GM19239 (cell line): ENCODE data around the gene MATN1.

ENCODE experiments used
- DNase-seq: peaks from one replicate; pipeline ENCODE4 v3.0.0; 2011; ENCODE audit warnings: low spot score; ENCODE audit not compliant: insufficient read length
- FAIRE-seq: peaks from 2 replicates; lab custom pipeline; 2011; peaks lifted over from hg19 to GRCh38; lab: Jason Lieb, UNC

Gene MATN1

DNA sequence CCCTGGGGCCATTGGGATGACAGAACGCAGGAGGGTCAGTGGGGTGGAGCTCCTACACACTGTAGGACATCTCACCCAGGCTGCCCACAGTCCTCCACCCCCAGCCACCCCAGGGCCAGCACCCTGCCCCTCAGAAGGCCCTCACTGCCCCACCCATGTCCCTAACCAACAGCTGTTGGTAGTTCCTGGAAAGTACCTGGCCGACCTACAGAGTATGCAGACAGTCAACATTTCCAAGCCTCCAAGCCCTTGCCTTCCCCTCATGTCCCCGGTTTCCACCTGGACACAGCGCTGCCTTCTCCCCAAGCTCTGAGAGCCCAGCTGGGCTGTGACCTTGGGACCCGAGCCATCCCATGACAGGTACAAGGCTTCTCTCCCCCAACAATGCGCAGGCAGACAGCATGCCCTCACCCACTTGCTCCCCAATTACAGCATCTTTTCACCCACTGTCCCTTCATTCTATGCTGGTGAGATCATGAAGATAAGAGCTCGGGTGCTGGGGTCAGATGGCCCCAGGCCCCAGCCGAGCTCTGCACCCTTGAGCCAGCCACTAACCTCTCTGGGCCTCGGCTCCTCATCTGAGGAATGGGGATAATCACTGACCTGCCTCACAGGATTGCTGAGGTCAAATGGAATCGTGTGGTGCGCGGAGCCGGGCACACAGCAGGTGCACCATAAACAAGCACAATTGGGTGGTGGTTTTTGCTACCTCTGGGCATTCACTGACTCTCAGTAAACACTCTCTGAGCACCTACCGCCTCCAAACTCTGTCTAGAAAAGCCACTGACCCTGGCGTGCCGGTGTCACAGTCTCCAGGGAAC, 23.0 kb upstream of the MATN1 start:
- no peak for DNase-seq
- no peak for FAIRE-seq

DNA sequence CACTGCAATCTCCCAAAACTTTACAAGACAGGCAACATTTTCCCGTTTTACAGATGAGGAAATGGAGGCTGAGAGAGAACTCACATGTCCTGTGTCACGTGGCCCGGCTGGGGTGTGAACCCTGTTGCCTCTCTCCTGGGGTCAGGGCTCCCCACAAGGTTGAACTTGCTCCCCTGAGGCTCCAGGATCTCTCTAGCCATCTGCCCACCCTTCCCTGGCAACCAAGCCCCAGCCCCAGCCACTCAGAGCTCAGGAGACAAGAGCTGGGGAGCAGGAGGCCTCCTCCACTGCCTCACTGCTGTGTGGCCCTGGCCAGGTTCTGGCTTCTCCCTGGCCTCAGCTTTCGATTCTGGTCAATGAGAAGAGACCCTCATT, 22.4 kb upstream of the MATN1 start:
- no peak for DNase-seq
- peak; percentile 84 for FAIRE-seq

GRCh38 chr1:30745156-30745833, 21.9 kb upstream of the MATN1 start:
- no peak for DNase-seq
- FAIRE-seq: peak; percentile 40

DNA sequence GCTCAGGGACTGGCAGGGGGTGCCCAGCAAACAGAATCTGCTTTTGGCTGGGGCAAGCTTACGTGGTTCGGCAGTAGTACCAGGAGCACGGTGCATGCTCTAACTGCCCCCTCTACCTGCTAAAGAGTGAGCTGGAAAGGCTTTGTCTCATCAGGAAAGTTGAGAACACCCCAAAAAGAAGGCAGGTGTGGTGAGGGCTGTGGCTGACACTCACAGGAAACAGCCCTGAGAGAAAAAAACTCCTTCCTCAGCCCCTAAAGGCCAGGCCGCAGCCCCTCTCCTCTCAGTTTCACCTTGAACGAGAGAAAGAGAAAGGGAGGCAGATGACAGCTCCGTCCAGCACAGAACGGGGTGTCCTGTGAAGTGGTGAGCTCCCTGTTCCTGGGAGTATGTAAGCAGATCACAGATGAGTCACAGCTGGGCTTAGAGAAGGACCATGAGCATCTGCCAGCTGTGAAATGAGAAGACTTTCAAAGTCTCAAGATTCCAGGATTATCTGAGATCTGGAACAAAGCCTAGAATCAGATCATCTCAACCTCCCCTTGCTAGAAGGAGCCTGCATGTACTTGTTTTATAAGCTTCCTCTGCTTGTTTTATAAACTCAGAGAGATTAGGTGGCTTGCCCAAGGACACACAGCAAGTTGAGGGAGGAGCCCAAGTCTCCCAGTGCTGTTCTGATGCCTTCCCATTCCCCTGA, 20.8 kb upstream of the MATN1 start:
- FAIRE-seq: peak; percentile 99
- DNase-seq: no peak

DNA sequence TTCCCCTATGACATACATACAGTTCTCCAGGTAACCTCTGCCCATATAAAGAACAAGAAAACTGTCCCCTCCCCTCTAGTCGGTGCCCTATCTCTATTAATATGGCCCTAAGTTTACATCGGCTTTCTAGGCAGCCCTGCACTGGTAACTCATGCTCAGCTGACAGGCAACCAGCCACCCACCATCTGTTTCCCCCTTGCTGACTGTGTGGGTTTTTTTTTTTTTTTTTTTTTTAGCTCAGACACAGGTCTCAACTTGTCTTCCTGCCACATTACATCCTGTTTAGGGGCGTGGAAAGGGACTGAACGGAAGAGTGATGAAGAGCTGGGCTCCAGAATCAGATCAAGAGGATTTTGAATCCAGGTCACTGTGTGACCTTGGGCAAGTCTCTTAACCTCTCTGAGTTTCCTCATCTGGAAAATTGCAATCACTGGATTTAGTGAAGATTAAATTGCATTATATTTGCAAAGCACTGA, 20.2 kb upstream of the MATN1 start:
- peak; percentile 78 for DNase-seq
- FAIRE-seq: no peak

- FAIRE-seq: no peak
- no peak for DNase-seq
Measured at GRCh38 chr1:30742963-30743559, 19.7 kb upstream of the MATN1 start.

DNA sequence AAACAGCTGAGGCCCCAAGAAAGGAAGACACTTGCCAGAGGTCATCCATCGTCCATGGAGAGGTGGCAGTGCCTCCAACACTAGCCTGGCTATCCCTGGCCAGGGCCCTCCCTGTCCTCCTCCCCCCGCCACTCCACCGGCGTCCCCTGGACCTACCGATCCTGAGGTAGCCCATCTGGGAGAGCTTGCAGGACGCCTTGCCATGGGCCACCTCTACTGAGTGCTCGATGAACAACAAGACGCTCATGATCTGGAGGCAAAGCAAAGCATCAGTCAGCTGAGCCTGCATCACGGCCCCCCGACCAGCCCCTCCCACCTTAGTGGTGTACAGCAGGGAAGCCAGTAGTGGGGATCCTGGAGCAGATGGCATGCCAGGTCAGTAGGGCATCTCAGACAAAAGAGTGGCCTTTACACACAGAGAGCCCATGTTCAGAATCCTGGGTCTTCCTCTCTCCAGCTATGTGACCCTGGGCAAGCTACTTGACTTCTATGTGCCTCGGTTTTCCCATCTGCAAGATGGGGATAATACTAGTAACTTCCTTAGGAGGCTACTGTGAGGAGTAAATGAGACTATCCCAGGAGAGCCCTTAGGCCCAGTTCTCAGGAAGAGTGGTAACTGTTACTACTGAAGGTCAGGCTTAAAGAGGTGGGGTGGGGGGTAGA, 19.0 kb upstream of the MATN1 start:
- DNase-seq (no peak), FAIRE-seq (peak; percentile 66)

- FAIRE-seq (no peak), DNase-seq (no peak)
Measured at GRCh38 chr1:30741239-30741894, 18.0 kb upstream of the MATN1 start.

GRCh38 chr1:30740251-30741238, 17.2 kb upstream of the MATN1 start:
- DNase-seq (no peak), FAIRE-seq (no peak)

DNA sequence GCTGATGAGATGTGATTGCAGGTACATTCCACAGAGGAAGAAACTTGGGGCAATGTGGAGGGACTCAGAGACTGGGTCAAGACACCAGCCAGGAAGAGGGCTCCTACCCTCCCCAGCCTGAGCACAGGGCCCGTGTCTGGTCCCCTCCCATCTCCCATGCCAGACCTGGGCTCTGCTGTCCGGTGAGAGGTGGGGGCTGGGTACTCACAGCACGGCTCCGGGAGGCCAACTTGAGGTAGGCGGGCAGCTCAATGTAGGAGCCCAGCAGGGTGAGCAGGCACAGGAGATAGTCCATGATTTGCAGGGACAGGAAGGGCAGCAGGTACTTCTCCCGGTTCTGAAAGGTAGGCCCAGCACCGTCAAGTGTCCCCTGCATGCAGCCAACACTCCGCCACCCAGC, 16.2 kb upstream of the MATN1 start:
- no peak for FAIRE-seq
- DNase-seq: no peak

DNA sequence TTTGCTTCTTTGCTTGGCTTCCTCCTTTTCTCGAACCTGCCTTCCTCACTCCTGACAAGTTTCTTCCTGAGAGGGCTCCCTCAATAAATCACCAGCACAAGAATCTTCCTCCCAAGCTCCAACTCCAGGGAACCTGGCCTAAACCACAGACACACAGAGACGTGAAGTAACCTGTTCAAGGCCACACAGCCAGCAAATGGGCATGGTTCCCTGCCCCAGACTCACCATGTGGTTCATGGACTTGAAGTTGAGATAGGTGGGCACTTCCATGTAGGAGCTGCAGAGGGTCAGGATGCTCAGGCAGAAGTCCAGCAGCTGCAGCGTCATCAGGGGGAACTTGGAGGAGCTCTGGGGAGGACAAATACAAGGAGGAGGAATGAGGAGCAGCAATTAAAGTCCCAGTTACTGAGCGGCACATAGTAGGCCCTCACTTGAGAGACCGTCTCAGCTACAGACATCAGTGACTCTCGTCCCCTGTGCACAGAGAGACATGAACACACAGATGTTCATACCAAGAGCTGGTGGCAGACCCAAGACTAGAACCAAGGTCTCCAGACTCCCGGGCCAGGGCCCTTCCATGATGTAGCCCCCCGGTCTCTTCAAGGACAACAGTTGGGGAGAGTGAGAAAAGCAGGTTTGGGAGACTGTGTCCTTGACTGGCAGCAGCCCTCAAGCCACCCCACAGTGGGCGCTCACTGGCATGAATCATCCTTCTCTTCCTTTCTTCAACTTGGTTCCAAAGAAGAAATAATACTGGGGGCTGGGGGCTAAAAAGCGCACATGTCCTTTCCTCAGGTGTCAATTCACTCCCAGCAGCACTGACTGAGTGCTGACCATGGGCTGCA, 15.6 kb upstream of the MATN1 start:
- DNase-seq (no peak), FAIRE-seq (peak; percentile 4)

GRCh38 chr1:30738040-30738714, 14.8 kb upstream of the MATN1 start:
- FAIRE-seq (peak; percentile 37), DNase-seq (no peak)

DNA sequence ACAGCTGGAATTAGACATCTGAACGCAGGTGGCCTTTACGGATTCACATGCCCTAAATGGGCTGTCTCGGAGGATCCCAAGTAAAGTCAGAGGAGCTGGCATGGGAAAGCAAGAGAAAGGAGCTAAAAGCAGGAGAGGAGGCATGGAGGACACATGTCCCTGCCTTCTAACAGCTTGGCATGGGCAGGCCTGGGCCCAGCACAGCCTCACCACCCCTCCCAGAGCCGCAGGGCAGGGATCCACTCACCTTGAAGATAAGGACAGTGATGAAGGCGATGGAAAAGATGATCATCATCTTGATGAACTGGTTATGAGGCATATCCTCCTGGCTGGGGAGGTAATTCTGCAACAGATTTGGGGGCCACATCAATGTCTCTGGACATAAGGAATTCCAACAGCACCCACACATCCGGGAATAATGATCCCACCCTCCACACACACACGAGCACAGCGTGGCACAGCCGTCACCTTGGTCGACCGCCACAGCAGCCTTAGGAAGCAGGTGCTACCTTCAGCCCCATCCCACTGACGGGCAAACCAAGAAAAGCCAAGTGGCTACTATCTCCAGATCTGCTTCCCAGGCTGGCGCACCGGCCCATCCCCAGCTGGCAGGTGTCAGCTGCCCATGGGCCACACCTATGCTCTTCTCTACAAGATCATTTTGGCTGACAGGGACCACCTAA, 14.1 kb upstream of the MATN1 start:
- DNase-seq (no peak), FAIRE-seq (no peak)

- no peak for DNase-seq
- FAIRE-seq: no peak
Measured at GRCh38 chr1:30735668-30736498, 12.5 kb upstream of the MATN1 start.

GRCh38 chr1:30735124-30735523, 11.7 kb upstream of the MATN1 start:
- FAIRE-seq (no peak), DNase-seq (no peak)

GRCh38 chr1:30734580-30734979, 11.2 kb upstream of the MATN1 start:
- DNase-seq (no peak), FAIRE-seq (no peak)
